DND-41 (cell line): ENCODE measurements around the gene ARHGAP28.

Experiments
- ATAC-seq: fragments of 200-7000 bp; cut with Tn5 transposase; 3 replicates; pipeline ENCODE4 v1.9.1; 2021; ENCODE audit warnings: low read depth; ENCODE audit not compliant: insufficient read depth
- DNase-seq: peaks from one replicate; pipeline ENCODE4 v3.0.0-alpha.2; 2020
- H2AFZ ChIP-seq: 2 replicates; pipeline ENCODE4 v1.6.0; 2012; ENCODE audit warnings: low read depth, low read length
- H3K27ac ChIP-seq: 2 replicates; pipeline ENCODE4 v1.5.1; 2012; ENCODE audit warnings: low read length, inconsistent platforms
- H3K27me3 ChIP-seq: fragments of 200-600 bp; sonication (generic); 2 replicates; pipeline ENCODE4 v1.6.0; 2012; ENCODE audit warnings: low read length, mild to moderate bottlenecking, inconsistent platforms; ENCODE audit not compliant: insufficient read depth, poor library complexity
- H3K36me3 ChIP-seq: 2 replicates; pipeline ENCODE4 v1.5.1; 2012; ENCODE audit warnings: low read length, inconsistent platforms; ENCODE audit not compliant: insufficient read depth
- H3K4me1 ChIP-seq: 2 replicates; pipeline ENCODE4 v1.5.1; 2012; ENCODE audit warnings: mild to moderate bottlenecking, low read length; ENCODE audit not compliant: insufficient read depth
- H3K4me2 ChIP-seq: 2 replicates; pipeline ENCODE4 v1.6.0; 2012; ENCODE audit warnings: mild to moderate bottlenecking, moderate library complexity, low read length, inconsistent platforms; ENCODE audit not compliant: insufficient read depth
- H3K4me3 ChIP-seq, 2 experiments: fragments of 200-600 bp in 1 of 2; shearing (Covaris generic) in 1 of 2; 2 replicates each; pipeline ENCODE4 v1.5.1; 2012 to 2016; ENCODE audit warnings: inconsistent platforms in 2 of 2, low read length in 2 of 2, mild to moderate bottlenecking in 2 of 2, low read depth in 1 of 2, moderate library complexity in 1 of 2
- H3K79me2 ChIP-seq: 2 replicates; pipeline ENCODE4 v1.6.0; 2012; ENCODE audit warnings: low read length, inconsistent platforms; ENCODE audit not compliant: insufficient read depth
- H3K9ac ChIP-seq: 2 replicates; pipeline ENCODE4 v1.6.0; 2012; ENCODE audit warnings: low read depth, mild to moderate bottlenecking, inconsistent platforms, low read length, moderate library complexity
- H3K9me3 ChIP-seq: 2 replicates; pipeline ENCODE4 v1.5.1; 2012; ENCODE audit warnings: low read length, moderate library complexity, mild to moderate bottlenecking, inconsistent platforms; ENCODE audit not compliant: insufficient read depth, severe bottlenecking
- H4K20me1 ChIP-seq: 2 replicates; pipeline ENCODE4 v1.6.0; 2012; ENCODE audit warnings: low read length; ENCODE audit not compliant: insufficient read depth
- EZH2 ChIP-seq: IDR thresholded peaks from 3 replicates; pipeline ENCODE4 v1.6.1; 2012; ENCODE audit warnings: borderline replicate concordance, low read depth, mild to moderate bottlenecking, moderate library complexity, low read length, inconsistent platforms; ENCODE audit not compliant: severe bottlenecking
- TF ChIP-seq, protein P1 (sequence below): IDR thresholded peaks from 2 replicates; pipeline ENCODE4 v1.5.1; 2012; ENCODE audit warnings: borderline replicate concordance, low read length, moderate library complexity, mild to moderate bottlenecking; ENCODE audit not compliant: poor library complexity, severe bottlenecking; ENCODE audit errors: extremely low read depth

Gene ARHGAP28

DNA sequence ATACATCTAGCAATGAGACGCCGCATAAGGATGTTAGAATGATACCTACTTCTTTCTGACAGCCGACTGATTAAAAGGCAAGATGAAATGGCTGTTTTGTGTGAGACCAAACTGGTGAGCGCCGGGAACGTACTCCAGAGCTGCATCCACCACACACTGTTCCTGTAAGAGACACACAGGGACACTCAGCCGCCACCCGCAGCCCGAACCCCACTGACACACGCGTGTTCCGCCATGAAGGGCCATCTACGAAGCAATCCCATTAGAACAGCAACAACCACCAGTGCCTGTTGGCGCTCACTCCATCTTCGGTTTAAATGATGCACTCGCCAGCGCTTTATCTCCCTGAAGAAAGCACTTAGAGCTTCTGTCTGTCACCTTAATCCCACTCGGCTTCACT lies 225.8 kb downstream of the ARHGAP28 start:
- Histone ChIP-seq H3K9ac (no peak overlapping the region), H3K9me3 (peaks cover 4% of the 10 kb centered on the region), H3K36me3 (no peaks in the 10 kb centered on the region), H3K27me3 (no peaks in the 10 kb centered on the region), H3K4me2 (no peak overlapping the region), H3K27ac (no peak overlapping the region), H2AFZ (no peak overlapping the region), H3K79me2 (no peaks in the 10 kb centered on the region), H3K4me3 (no peak overlapping the region), H3K4me1 (no peaks in the 10 kb centered on the region), H4K20me1 (no peaks in the 10 kb centered on the region)
- no peak for DNase-seq
- ATAC-seq = no peak
- TF ChIP-seq, protein P1, sequence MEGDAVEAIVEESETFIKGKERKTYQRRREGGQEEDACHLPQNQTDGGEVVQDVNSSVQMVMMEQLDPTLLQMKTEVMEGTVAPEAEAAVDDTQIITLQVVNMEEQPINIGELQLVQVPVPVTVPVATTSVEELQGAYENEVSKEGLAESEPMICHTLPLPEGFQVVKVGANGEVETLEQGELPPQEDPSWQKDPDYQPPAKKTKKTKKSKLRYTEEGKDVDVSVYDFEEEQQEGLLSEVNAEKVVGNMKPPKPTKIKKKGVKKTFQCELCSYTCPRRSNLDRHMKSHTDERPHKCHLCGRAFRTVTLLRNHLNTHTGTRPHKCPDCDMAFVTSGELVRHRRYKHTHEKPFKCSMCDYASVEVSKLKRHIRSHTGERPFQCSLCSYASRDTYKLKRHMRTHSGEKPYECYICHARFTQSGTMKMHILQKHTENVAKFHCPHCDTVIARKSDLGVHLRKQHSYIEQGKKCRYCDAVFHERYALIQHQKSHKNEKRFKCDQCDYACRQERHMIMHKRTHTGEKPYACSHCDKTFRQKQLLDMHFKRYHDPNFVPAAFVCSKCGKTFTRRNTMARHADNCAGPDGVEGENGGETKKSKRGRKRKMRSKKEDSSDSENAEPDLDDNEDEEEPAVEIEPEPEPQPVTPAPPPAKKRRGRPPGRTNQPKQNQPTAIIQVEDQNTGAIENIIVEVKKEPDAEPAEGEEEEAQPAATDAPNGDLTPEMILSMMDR = no peak
- no peak for TF ChIP-seq EZH2

DNA sequence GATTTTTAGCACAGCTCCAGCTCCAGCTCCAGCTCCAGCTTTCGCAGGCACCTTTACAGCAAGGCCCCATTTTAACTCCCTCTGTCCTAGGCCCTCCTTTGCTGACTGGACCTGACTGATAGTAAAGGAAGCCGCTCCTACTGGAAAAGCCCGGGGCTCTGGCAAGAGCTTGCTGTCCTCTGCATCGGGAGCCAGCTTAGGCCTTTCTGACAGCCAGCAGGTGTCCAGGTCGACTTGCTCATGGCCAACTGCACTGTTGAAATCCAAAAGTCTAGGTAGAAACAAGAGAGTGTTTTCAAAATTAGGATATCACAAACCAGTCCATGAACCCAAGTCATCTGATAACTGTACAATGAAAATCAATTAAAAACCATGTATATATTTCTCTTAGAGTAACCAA lies 227.0 kb downstream of the ARHGAP28 start:
- Histone ChIP-seq H3K79me2 (no peaks in the 10 kb centered on the region), H3K9me3 (peaks cover 4% of the 10 kb centered on the region), H3K4me3 (no peak overlapping the region), H3K36me3 (no peaks in the 10 kb centered on the region), H2AFZ (no peak overlapping the region), H3K27me3 (no peaks in the 10 kb centered on the region), H3K27ac (no peak overlapping the region), H3K4me2 (no peak overlapping the region), H4K20me1 (no peaks in the 10 kb centered on the region), H3K9ac (no peak overlapping the region), H3K4me1 (no peaks in the 10 kb centered on the region)
- TF ChIP-seq, protein P1 = no peak
- no peak for TF ChIP-seq EZH2
- ATAC-seq = no peak
- no peak for DNase-seq

DNA sequence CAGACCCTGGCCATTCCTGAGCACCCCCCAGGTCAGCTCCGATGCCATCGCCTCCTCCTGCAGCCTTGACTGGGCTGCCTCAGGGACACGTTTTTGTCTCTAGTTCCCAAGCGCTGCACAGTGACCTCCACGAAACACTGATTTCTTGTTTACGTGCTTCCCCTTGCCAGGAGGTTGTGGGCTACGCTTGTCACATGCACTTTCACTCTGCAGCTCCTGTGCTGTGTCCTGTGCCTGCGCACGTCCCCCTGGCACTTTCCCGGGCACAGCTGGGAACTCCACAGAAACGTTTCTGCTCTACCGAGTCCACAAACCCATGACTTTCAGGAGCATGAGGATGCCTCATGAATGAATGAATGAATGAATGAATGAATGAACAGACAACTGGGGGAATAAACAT lies 227.5 kb downstream of the ARHGAP28 start:
- TF ChIP-seq EZH2 = no peak
- TF ChIP-seq, protein P1 = no peak
- Histone ChIP-seq H3K79me2 (no peaks in the 10 kb centered on the region), H3K4me1 (no peaks in the 10 kb centered on the region), H2AFZ (no peak overlapping the region), H3K4me2 (no peak overlapping the region), H3K4me3 (no peak overlapping the region), H3K9ac (no peak overlapping the region), H3K9me3 (peaks cover 4% of the 10 kb centered on the region), H3K36me3 (no peaks in the 10 kb centered on the region), H4K20me1 (no peaks in the 10 kb centered on the region), H3K27ac (no peak overlapping the region), H3K27me3 (no peaks in the 10 kb centered on the region)
- ATAC-seq = no peak
- no peak for DNase-seq

DNA sequence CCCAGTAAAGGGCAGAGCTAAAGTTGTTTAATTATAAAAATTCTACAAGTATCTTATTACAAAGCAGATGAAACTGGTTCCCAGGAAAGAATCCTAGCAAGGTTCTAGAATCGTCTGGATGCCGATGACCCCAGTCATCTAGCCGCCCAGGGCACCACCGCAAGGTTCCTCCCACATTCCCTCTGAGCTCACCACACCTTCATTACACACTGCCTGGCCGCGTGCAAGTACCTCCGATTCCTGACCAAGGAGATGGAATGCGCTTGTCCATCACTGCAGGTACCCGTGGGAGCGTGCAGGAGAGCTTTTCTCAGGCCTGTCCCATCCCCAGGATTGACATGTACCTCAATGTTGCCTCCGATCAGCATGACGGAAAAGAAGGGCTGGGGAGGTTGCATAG lies 229.6 kb downstream of the ARHGAP28 start:
- no peak overlapping the region for H3K9ac ChIP-seq
- ATAC-seq (no peak), DNase-seq (no peak)
- no peak overlapping the region for H3K4me3 ChIP-seq
- H3K27me3 ChIP-seq = no peaks in the 10 kb centered on the region
- H3K4me2 ChIP-seq = no peak overlapping the region
- no peaks in the 10 kb centered on the region for H3K79me2 ChIP-seq
- H3K36me3 ChIP-seq = no peaks in the 10 kb centered on the region
- no peaks in the 10 kb centered on the region for H3K4me1 ChIP-seq
- H2AFZ ChIP-seq = no peak overlapping the region
- H4K20me1 ChIP-seq = no peaks in the 10 kb centered on the region
- TF ChIP-seq EZH2 = no peak
- TF ChIP-seq, protein P1 = no peak
- H3K27ac ChIP-seq = no peak overlapping the region
- no peaks in the 10 kb centered on the region for H3K9me3 ChIP-seq
